NCI-H345 (cell line): Measurements from ENCODE around the gene OR8D2.
"Not testable (repeated sequence)": the region's sequence is repeated elsewhere in the genome, so short reads cannot be mapped to it uniquely, and the experiment has no call there.

ENCODE experiments used
- DNase-seq: peaks from one replicate; lab custom pipeline; 2025; lab: John Stamatoyannopoulos, UW

Gene OR8D2

DNA sequence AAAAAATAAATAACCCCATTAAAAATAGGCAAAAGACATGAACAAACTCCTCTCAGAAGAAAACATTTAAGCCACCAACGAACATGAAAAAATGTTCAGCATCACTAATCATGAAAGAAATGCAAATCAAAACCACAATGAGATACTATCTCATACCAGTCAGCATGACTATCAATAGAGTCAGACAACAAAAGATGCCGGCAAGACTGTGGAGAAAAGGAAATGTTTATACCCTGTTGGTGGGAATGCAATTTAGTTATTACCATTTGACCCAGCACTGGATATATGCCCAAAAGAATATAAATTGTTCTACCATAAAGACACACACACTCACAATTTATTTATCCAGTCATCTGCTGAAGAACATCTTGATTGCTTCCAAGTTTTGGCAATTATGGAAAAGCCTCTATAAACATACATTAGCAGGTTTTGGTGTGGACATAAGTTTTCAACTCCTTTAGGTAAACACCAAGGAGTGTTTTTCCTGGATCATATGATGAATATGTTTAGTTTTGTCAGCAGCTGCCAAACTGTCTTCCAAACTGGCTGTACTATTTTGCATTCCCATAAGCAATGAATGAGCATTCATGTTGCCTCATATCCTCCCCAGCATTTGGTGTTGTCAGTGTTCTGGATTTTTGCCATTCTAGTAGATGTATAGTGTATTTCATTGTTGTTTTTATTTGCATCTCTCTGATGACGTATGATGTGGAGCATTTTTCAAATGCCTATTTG is 34.2 kb downstream of the OR8D2 start:
- no peak for DNase-seq

DNA sequence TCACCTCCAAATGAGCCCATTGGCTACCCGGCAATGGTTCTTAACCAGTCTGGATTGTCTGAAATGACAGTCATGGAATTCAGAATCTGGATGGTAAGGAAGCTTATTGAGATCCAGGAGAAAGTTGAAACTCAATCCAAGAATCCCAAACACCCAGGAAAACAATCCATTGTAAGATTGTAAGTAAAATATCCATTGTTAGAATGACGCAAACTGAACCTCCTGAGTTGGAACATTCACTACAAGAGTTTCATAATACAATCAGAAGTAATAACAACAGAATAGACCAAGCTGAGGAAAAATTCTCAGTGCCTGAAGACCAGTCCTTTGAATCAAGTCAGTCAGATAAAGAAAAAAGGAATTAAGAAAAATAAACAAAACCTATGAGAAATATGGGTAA is 41.7 kb downstream of the OR8D2 start:
- no peak for DNase-seq

DNA sequence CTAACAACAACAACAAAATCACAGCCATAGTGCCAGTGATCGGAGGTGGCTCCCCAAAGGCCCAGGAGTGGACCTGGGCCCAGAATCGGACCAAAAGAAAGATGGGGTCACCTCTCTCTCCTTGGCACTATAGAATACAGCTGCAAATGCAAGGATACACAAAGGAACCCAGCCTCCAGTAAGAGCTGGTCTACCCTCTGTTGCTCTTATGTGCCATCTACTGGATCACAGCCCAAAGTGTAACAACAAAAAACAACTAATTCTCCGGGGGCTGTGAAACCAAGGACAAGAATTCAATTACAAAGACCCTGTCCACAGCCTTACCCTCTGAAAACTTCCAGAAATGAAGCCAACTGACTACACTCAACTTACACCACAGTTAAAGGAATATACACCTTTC is 42.2 kb downstream of the OR8D2 start:
- no peak for DNase-seq

DNA sequence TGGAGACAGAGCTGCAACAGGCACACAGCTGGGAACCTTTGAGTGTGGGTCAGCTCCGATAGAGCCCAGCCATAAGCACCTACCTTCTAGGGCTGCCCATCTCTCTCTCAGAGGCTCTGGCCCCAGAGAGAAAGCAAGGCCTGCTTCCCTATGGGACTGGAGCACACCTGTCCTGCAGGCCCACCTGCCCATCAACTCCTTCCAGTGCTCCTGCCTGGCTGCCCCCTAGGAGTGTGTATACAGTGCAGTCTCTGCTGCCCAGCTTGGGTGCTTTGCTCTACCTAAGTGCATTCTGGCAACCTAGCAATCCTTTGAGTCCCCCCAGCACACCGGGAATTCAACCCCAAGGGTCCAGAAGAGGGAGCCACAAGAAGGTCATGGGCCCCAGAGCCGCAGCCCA is 42.8 kb downstream of the OR8D2 start:
- no peak for DNase-seq

- DNase-seq, result no peak
Observed at GRCh38 chr11:124276081-124276480, 43.9 kb downstream of the OR8D2 start.

- DNase-seq, result no peak
Observed at GRCh38 chr11:124274000-124274399, 46.0 kb downstream of the OR8D2 start.

GRCh38 chr11:124270886-124271285 is 49.1 kb downstream of the OR8D2 start:
- not testable (repeated sequence) for DNase-seq
